Urinary bladder (tissue), 4 donors: ENCODE measurements around the gene TNFSF12. TPM values are rescaled to one million over a fixed set of nuclear protein-coding genes. Genes with fewer than 3 reads are reported as not detected.

Experiments used
- DNase-seq: peaks from one replicate; pipeline ENCODE4 v3.0.0-alpha.2; 2015; ENCODE audit errors: extremely low spot score
- H3K27ac ChIP-seq: one replicate; pipeline ENCODE4 v1.5.1; 2013; ENCODE audit warnings: low read depth, mild to moderate bottlenecking, moderate library complexity
- H3K36me3 ChIP-seq: one replicate; pipeline ENCODE4 v1.6.1; 2013; ENCODE audit warnings: mild to moderate bottlenecking, moderate library complexity; ENCODE audit not compliant: insufficient read depth
- H3K4me1 ChIP-seq: one replicate; pipeline ENCODE4 v1.6.1; 2013; ENCODE audit warnings: mild to moderate bottlenecking, moderate library complexity; ENCODE audit not compliant: insufficient read depth
- H3K4me3 ChIP-seq: one replicate; pipeline ENCODE4 v1.5.1; 2013; ENCODE audit warnings: low read depth, low read length
- WGBS: extraction: QIAGEN DNeasy Blood & Tissue Kit; methylation state at CpG from one replicate; pipeline ENCODE4 v1.1.7; 2013; 5-methylcytosine and 5-hydroxymethylcytosine counted together
- polyA plus RNA-seq: library from polyadenylated mRNA; stranded (reverse); fragments of 200-250 nt; gene quantifications from one replicate; pipeline ENCODE4 v1.2.3, GENCODE V29; 2013
- total RNA-seq: library from RNA; depleted of rRNA; stranded (reverse); fragments of >200 nt; gene quantifications from one replicate; pipeline ENCODE4 v1.2.3, GENCODE V29; 2014
- donor health status: healthy with polysubstance abuse.
- donor health status: healthy.

The TNFSF12 gene
- total and polyA plus RNA-seq, 2 donors, result 8.5 to 87.2 TPM

GRCh38 chr17:7515911-7516610, 32.8 kb upstream of the TNFSF12 start:
- DNase-seq, result no peak
- Histone ChIP-seq H3K4me3 (no peak overlapping the region), H3K36me3 (peaks cover 12% of the 10 kb centered on the region), H3K4me1 (no peaks in the 10 kb centered on the region), H3K27ac (no peak overlapping the region)
- 88% methylated on average over 13 of the region's 13 CpGs for WGBS

GRCh38 chr17:7523033-7523432, 25.8 kb upstream of the TNFSF12 start:
- Histone ChIP-seq H3K36me3 (no peaks in the 10 kb centered on the region), H3K4me1 (no peaks in the 10 kb centered on the region), H3K4me3 (no peak overlapping the region), H3K27ac (no peak overlapping the region)
- 34% methylated on average over 10 of the region's 10 CpGs for WGBS
- DNase-seq, result no peak

GRCh38 chr17:7528842-7529241, 20.0 kb upstream of the TNFSF12 start:
- Histone ChIP-seq H3K27ac (no peak overlapping the region), H3K36me3 (no peaks in the 10 kb centered on the region), H3K4me1 (no peaks in the 10 kb centered on the region), H3K4me3 (no peak overlapping the region)
- no peak for DNase-seq

GRCh38 chr17:7530023-7530900, 18.6 kb upstream of the TNFSF12 start:
- H3K27ac ChIP-seq, result no peak overlapping the region

DNA sequence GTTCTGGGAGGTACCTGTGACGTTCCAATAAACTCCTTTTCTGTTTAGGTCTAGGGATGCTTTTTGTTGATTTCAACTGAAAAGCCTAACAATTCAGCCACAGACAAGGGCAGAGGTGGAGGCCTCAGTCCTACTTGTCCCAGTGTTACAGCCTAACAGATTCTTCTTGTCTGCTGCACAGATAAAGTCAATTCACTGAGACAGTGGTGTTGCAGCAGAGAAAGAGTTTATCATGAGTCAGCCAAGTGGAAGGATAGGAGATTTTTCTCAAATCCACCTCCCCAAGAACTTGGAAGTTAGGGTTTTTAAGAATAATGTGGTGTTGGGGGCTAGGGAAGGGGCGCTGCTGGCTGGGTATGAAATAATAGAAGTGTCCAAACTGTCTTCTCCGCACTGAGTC, 10.8 kb upstream of the TNFSF12 start:
- no peak for DNase-seq
- no peaks in the 10 kb centered on the region for H3K4me1 ChIP-seq
- no peaks in the 10 kb centered on the region for H3K36me3 ChIP-seq
- no peak overlapping the region for H3K27ac ChIP-seq
- H3K4me3 ChIP-seq, result no peak overlapping the region
- 90% methylated on average over 3 of the region's 3 CpGs for WGBS

More at GRCh38 chr17:7530023-7530900, 18.6 kb upstream of the TNFSF12 start:
- H3K36me3 ChIP-seq, result no peaks in the 10 kb centered on the region
- 87% methylated on average over 6 of the region's 6 CpGs for WGBS
- H3K4me1 ChIP-seq, result no peaks in the 10 kb centered on the region
- no peak for DNase-seq
- H3K4me3 ChIP-seq, result no peak overlapping the region

- no peaks in the 10 kb centered on the region for H3K36me3 ChIP-seq
- 61% methylated on average over 11 of the region's 11 CpGs for WGBS
- no peak overlapping the region for H3K27ac ChIP-seq
- no peak overlapping the region for H3K4me3 ChIP-seq
- no peak for DNase-seq
- no peaks in the 10 kb centered on the region for H3K4me1 ChIP-seq
Observed at GRCh38 chr17:7538891-7539545, 9.8 kb upstream of the TNFSF12 start.

DNA sequence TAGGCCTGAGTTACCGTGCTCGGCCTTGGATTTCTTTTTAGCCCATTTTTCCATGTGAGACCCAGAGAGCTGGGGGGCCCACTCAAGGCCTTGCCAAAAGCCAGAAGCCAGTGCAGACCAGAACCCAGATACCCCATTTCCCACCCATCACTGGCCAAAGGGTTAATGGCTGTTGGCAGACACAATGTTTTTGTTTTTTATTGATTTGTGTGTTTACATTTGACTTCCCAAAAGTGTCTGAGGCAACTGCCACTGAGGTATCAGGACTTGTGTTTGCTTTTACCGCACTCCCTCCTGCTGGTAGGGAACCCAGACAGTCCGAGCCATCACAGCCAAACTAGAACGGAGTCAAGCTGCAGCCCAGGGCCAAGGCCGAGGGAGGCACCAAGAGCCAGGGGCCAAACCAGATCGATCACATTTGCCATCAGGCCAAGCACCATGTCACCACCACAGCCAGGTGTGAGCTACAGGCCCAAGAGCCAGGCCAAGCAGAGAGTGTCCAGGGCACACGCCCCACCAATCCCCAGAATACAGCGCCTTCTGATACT, 7.7 kb upstream of the TNFSF12 start:
- WGBS, result 93% methylated on average over 9 of the region's 9 CpGs
- Histone ChIP-seq H3K27ac (no peak overlapping the region), H3K4me3 (no peak overlapping the region), H3K36me3 (no peaks in the 10 kb centered on the region), H3K4me1 (no peaks in the 10 kb centered on the region)
- DNase-seq, result no peak

DNA sequence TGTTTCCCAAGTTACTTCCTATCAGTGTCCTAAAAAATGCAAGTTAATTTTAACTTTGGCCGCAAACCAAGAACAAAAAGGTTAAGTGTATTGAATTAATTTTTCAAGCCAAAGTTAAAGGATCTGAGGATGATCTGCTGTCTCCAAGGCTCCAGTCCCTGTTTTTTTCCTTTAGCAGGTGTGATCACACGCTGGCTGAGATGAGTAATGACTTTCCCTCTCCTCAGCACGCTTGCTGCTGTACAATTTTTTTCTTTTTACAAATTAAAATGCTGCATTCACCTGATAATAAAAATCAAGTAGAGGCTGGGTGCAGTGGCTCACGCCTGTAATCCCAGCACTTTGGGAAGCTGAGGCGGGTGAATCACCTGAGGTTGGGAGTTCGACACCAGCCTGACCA, 3.9 kb upstream of the TNFSF12 start:
- Histone ChIP-seq H3K27ac (no peak overlapping the region), H3K36me3 (no peaks in the 10 kb centered on the region), H3K4me3 (no peak overlapping the region), H3K4me1 (no peaks in the 10 kb centered on the region)
- no peak for DNase-seq
- 72% methylated on average over 6 of the region's 6 CpGs for WGBS

GRCh38 chr17:7549401-7550055, 670 bp downstream of the TNFSF12 start:
- Histone ChIP-seq H3K36me3 (no peaks in the 10 kb centered on the region), H3K4me1 (no peaks in the 10 kb centered on the region), H3K27ac (peak overlapping the region; percentile 64), H3K4me3 (peak overlapping the region; percentile 74)
- no peak for DNase-seq
- WGBS, result 29% methylated on average over 20 of the region's 20 CpGs

- no peak for DNase-seq
- Histone ChIP-seq H3K36me3 (no peaks in the 10 kb centered on the region), H3K27ac (no peak overlapping the region), H3K4me1 (no peaks in the 10 kb centered on the region), H3K4me3 (no peak overlapping the region)
- WGBS, result 61% methylated on average over 6 of the region's 6 CpGs
Observed at GRCh38 chr17:7550344-7550743, 1.5 kb downstream of the TNFSF12 start.

GRCh38 chr17:7551396-7551795, 2.5 kb downstream of the TNFSF12 start:
- 87% methylated on average over 4 of the region's 4 CpGs for WGBS

GRCh38 chr17:7552621-7553051, 3.8 kb downstream of the TNFSF12 start:
- Histone ChIP-seq H3K4me3 (no peak overlapping the region), H3K4me1 (no peaks in the 10 kb centered on the region), H3K27ac (no peak overlapping the region), H3K36me3 (no peaks in the 10 kb centered on the region)
- DNase-seq, result no peak
- WGBS, result 83% methylated on average over 6 of the region's 6 CpGs

More at GRCh38 chr17:7551396-7551795, 2.5 kb downstream of the TNFSF12 start:
- Histone ChIP-seq H3K4me1 (no peaks in the 10 kb centered on the region), H3K36me3 (no peaks in the 10 kb centered on the region), H3K27ac (no peak overlapping the region), H3K4me3 (no peak overlapping the region)
- DNase-seq, result no peak

- WGBS, result 100% methylated on average over 1 of the region's 1 CpG
- H3K4me3 ChIP-seq, result no peak overlapping the region
- H3K36me3 ChIP-seq, result no peaks in the 10 kb centered on the region
- H3K27ac ChIP-seq, result no peak overlapping the region
- no peak for DNase-seq
- H3K4me1 ChIP-seq, result no peaks in the 10 kb centered on the region
Observed at GRCh38 chr17:7553356-7553755, 4.5 kb downstream of the TNFSF12 start.
